ENCODE results near the gene RHOU. TPM values are rescaled to one million over a fixed set of nuclear protein-coding genes. Genes with fewer than 3 reads are reported as not detected.

Gene RHOU
- total and polyA plus RNA-seq, 2 of the 13 experiments (the other 11 are each of a cell fraction or from before 2014, with no cell fraction given) = 11.9 to 18.5 TPM

GRCh38 chr1:228734881-228735801 is at the start of gene RHOU (continued):
- no peak for TF ChIP-seq TERF1 (CRISPR knock-in tag; IDR thresholded peaks at IDR 0.05)
- no peak; the same call in 1 of the 2 replicates for TF ChIP-seq ZNF580 (CRISPR knock-in tag; IDR thresholded peaks at IDR 0.05; ENCODE audit: borderline replicate concordance, low read depth)
- 0 out of 2 replicates have a peak, but pooled peaks have one; percentile 39 for TF ChIP-seq NR0B2 (CRISPR knock-in tag; IDR thresholded peaks at IDR 0.05)
- no peak for TF ChIP-seq ZNF253 (CRISPR knock-in tag; IDR thresholded peaks at IDR 0.05; ENCODE audit: borderline replicate concordance)
- no peak for TF ChIP-seq ZNF333 (CRISPR knock-in tag; IDR thresholded peaks at IDR 0.05; ENCODE audit: borderline replicate concordance)
- no peak for TF ChIP-seq ZNF281 (CRISPR knock-in tag; IDR thresholded peaks at IDR 0.05; ENCODE audit: borderline replicate concordance)
- TF ChIP-seq REXO4 (CRISPR knock-in tag; IDR thresholded peaks at IDR 0.05; ENCODE audit: borderline replicate concordance) = no peak
- no peak for TF ChIP-seq MLXIP (CRISPR knock-in tag; IDR thresholded peaks at IDR 0.05; ENCODE audit: borderline replicate concordance)
- no peak; the same call in 1 of the 2 replicates for TF ChIP-seq MTERF4 (CRISPR knock-in tag; IDR thresholded peaks at IDR 0.05)
- TF ChIP-seq JDP2 (CRISPR knock-in tag; IDR thresholded peaks at IDR 0.05; ENCODE audit: borderline replicate concordance) = no peak
- TF ChIP-seq SP5 (CRISPR knock-in tag; IDR thresholded peaks at IDR 0.05; ENCODE audit: borderline replicate concordance, low read depth) = peak; percentile 58; the same call in 1 of the 2 replicates
- no peak for TF ChIP-seq SAFB2 (CRISPR knock-in tag; IDR thresholded peaks at IDR 0.05; ENCODE audit: borderline replicate concordance, low read depth)
- TF ChIP-seq ATF6 (CRISPR knock-in tag; conservative IDR thresholded peaks at IDR 0.05) = no peak
- TF ChIP-seq RAD21 (CRISPR knock-in tag; IDR thresholded peaks at IDR 0.05) = peak; percentile 95

All from HepG2 (cell line).